Activated T-cell treated with anti-CD3 and anti-CD28 coated beads for 48 hours (primary cell): Measurements from ENCODE around the gene LRRC71.
A peak's percentile ranks its signal among the peaks of the same experiment; 100 is the strongest.

Experiments used
- DNase-seq: peaks from one replicate; pipeline ENCODE4 v3.0.0-alpha.2; 2020; ENCODE audit warnings: low read depth

LRRC71 gene

GRCh38 chr1:156947127-156947526, 26.7 kb downstream of the LRRC71 start:
- DNase-seq = no peak

GRCh38 chr1:156947818-156948525, 27.5 kb downstream of the LRRC71 start:
- DNase-seq = no peak

- DNase-seq = no peak
These were observed 28.3 kb downstream of the LRRC71 start for GRCh38 chr1:156948708-156949107.

- no peak for DNase-seq
These were observed 28.7 kb downstream of the LRRC71 start for GRCh38 chr1:156949127-156949526.

GRCh38 chr1:156951371-156951770, 30.9 kb downstream of the LRRC71 start:
- no peak for DNase-seq

- no peak for DNase-seq
These were observed 33.1 kb downstream of the LRRC71 start for GRCh38 chr1:156953571-156953970.

- DNase-seq = no peak
These were observed 35.9 kb downstream of the LRRC71 start for GRCh38 chr1:156956333-156956732.

- DNase-seq = no peak
These were observed 37.2 kb downstream of the LRRC71 start for GRCh38 chr1:156957634-156958033.

GRCh38 chr1:156958247-156958714, 37.8 kb downstream of the LRRC71 start:
- no peak for DNase-seq

GRCh38 chr1:156959414-156959813, 39.0 kb downstream of the LRRC71 start:
- no peak for DNase-seq

- DNase-seq = no peak
These were observed 39.5 kb downstream of the LRRC71 start for GRCh38 chr1:156959925-156960324.

- peak; percentile 23 for DNase-seq
These were observed 41.3 kb downstream of the LRRC71 start for GRCh38 chr1:156961709-156962108.

- DNase-seq = peak; percentile 20
These were observed 43.2 kb downstream of the LRRC71 start for GRCh38 chr1:156963621-156964020.

- no peak for DNase-seq
These were observed 44.0 kb downstream of the LRRC71 start for GRCh38 chr1:156964441-156964840.

GRCh38 chr1:156969496-156969895, 49.1 kb downstream of the LRRC71 start:
- no peak for DNase-seq

- no peak for DNase-seq
These were observed 49.6 kb downstream of the LRRC71 start for GRCh38 chr1:156970017-156970416.

GRCh38 chr1:156973417-156973816, 53.0 kb downstream of the LRRC71 start:
- no peak for DNase-seq

GRCh38 chr1:156975084-156975483, 54.7 kb downstream of the LRRC71 start:
- no peak for DNase-seq

- DNase-seq = no peak
These were observed 60.1 kb downstream of the LRRC71 start for GRCh38 chr1:156980551-156980950.
